ENCODE measurements around the gene PRDM16.

The PRDM16 gene

DNA sequence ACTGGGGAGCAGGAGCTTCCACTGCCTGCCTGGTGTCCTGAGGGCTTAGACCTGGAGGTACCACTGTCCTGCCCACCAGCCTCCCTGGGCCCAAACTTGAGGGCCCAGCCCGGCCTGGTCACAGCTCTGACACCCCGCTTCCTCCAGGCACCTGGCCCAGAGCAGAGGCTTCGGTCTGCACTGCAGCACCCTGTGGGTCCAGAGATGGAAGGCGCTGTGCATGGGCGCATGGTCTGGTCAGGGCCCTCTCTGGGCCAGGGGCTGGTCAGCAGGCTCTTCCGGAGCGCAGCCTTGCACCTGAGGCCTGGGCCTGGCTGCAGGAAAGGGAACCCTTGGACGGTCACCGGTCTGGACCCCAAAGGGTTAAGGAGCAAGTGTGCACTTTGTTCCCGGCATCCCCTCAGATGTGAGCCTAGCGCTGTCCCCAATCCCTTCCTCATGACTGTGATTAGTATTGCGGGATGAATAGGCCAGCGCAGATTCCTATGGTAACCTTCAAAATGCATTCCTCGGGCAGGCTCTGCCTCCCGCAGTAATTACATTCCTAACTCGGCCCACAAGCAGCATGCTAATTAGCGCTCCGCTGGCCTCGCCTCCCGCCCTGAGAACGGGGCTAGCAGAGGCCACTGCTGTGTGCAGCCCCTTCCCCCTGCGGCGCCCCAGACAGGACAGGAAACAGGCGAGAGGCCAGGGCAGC lies 36.3 kb downstream of the PRDM16 start:
- Histone ChIP-seq H3K4me2 (ENCODE audit: low read length) (no peak overlapping the region), H3K36me3 (ENCODE audit: insufficient read depth, low read length) (no peaks in the 10 kb centered on the region), H3K9me2 (ENCODE audit: low read depth, low read length) (no peaks in the 10 kb centered on the region), H3F3A (ENCODE audit: insufficient read depth, low read length) (no peaks in the 10 kb centered on the region), H3K9me3 (ENCODE audit: low read length) (no peaks in the 10 kb centered on the region), H3K27ac (ENCODE audit: low read depth, low read length, poor library complexity, severe bottlenecking) (no peak overlapping the region), H4K20me1 (ENCODE audit: insufficient read depth, low read length) (no peaks in the 10 kb centered on the region), H3K9ac (ENCODE audit: low read length) (no peak overlapping the region), H3K79me2 (ENCODE audit: insufficient read depth, low read length) (no peaks in the 10 kb centered on the region), H2AFZ (ENCODE audit: low read length) (no peak overlapping the region), H3K27me3 (ENCODE audit: insufficient read depth, low read length) (no peaks in the 10 kb centered on the region), H3K4me1 (ENCODE audit: insufficient read depth, low read length, severe bottlenecking) (no peaks in the 10 kb centered on the region), H3K4me3 (ENCODE audit: low read depth, low read length, poor library complexity, severe bottlenecking) (no peak overlapping the region)
- TF ChIP-seq EZH2 (IDR thresholded peaks at IDR 0.05; ENCODE audit: borderline replicate concordance, low read length): no peak
- TF ChIP-seq CTCF (IDR thresholded peaks at IDR 0.05; ENCODE audit: low read length): no peak

GRCh38 chr1:3106216-3106615 lies 37.2 kb downstream of the PRDM16 start:
- H4K20me1 ChIP-seq (ENCODE audit: insufficient read depth, low read length): no peaks in the 10 kb centered on the region

GRCh38 chr1:3107201-3107600 lies 38.2 kb downstream of the PRDM16 start:
- H4K20me1 ChIP-seq (ENCODE audit: insufficient read depth, low read length): no peaks in the 10 kb centered on the region
- H3K4me3 ChIP-seq (ENCODE audit: low read depth, low read length, poor library complexity, severe bottlenecking): no peak overlapping the region
- H3K27ac ChIP-seq (ENCODE audit: low read depth, low read length, poor library complexity, severe bottlenecking): no peak overlapping the region
- no peaks in the 10 kb centered on the region for H3F3A ChIP-seq (ENCODE audit: insufficient read depth, low read length)
- H2AFZ ChIP-seq (ENCODE audit: low read length): no peak overlapping the region
- TF ChIP-seq EZH2 (IDR thresholded peaks at IDR 0.05; ENCODE audit: borderline replicate concordance, low read length) (no peak), CTCF (IDR thresholded peaks at IDR 0.05; ENCODE audit: low read length) (no peak)
- no peaks in the 10 kb centered on the region for H3K27me3 ChIP-seq (ENCODE audit: insufficient read depth, low read length)
- H3K9ac ChIP-seq (ENCODE audit: low read length): no peak overlapping the region
- no peaks in the 10 kb centered on the region for H3K36me3 ChIP-seq (ENCODE audit: insufficient read depth, low read length)
- no peaks in the 10 kb centered on the region for H3K79me2 ChIP-seq (ENCODE audit: insufficient read depth, low read length)
- H3K9me2 ChIP-seq (ENCODE audit: low read depth, low read length): no peaks in the 10 kb centered on the region
- H3K4me1 ChIP-seq (ENCODE audit: insufficient read depth, low read length, severe bottlenecking): no peaks in the 10 kb centered on the region
- no peak overlapping the region for H3K4me2 ChIP-seq (ENCODE audit: low read length)
- no peaks in the 10 kb centered on the region for H3K9me3 ChIP-seq (ENCODE audit: low read length)

More at GRCh38 chr1:3106216-3106615, 37.2 kb downstream of the PRDM16 start:
- no peaks in the 10 kb centered on the region for H3K36me3 ChIP-seq (ENCODE audit: insufficient read depth, low read length)
- no peaks in the 10 kb centered on the region for H3K27me3 ChIP-seq (ENCODE audit: insufficient read depth, low read length)
- no peaks in the 10 kb centered on the region for H3K79me2 ChIP-seq (ENCODE audit: insufficient read depth, low read length)
- no peak for TF ChIP-seq CTCF (IDR thresholded peaks at IDR 0.05; ENCODE audit: low read length)
- TF ChIP-seq EZH2 (IDR thresholded peaks at IDR 0.05; ENCODE audit: borderline replicate concordance, low read length): no peak
- H3K4me2 ChIP-seq (ENCODE audit: low read length): no peak overlapping the region
- H3F3A ChIP-seq (ENCODE audit: insufficient read depth, low read length): no peaks in the 10 kb centered on the region
- H2AFZ ChIP-seq (ENCODE audit: low read length): no peak overlapping the region
- no peak overlapping the region for H3K27ac ChIP-seq (ENCODE audit: low read depth, low read length, poor library complexity, severe bottlenecking)
- no peak overlapping the region for H3K9ac ChIP-seq (ENCODE audit: low read length)
- H3K4me1 ChIP-seq (ENCODE audit: insufficient read depth, low read length, severe bottlenecking): no peaks in the 10 kb centered on the region
- no peak overlapping the region for H3K4me3 ChIP-seq (ENCODE audit: low read depth, low read length, poor library complexity, severe bottlenecking)
- H3K9me2 ChIP-seq (ENCODE audit: low read depth, low read length): no peaks in the 10 kb centered on the region
- H3K9me3 ChIP-seq (ENCODE audit: low read length): no peaks in the 10 kb centered on the region

Data from OCI-LY1 (cell line).